Measurements from ENCODE around the gene LTF.

LTF gene

GRCh38 chr3:46469680-46470357, 5.1 kb upstream of the LTF start:
- DNase-seq (ENCODE audit: low read depth, low spot score) = no peak

GRCh38 chr3:46468753-46469600, 4.3 kb upstream of the LTF start:
- no peak for DNase-seq (ENCODE audit: low read depth, low spot score)

DNA sequence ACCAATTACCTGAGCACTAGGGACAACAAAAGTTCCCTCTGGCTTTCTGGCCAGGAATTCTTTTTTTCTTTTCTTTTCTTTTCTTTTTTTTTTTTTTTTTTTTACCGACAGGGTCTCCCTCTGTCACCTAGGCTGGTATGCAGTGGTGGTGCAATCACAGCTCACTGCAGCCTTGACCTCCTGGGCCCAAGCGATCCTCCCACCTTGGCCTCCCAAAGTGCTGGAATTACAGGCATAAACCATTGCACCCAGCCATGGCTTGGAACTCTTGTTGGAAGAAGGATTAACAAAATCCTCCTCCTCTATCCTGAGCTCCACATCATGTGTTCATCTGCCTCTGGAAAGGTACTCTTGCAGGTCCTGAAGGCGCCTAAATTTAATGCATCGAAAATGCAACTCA, 2.9 kb upstream of the LTF start:
- no peak for DNase-seq (ENCODE audit: low read depth, low spot score)

GRCh38 chr3:46466871-46467403, 2.2 kb upstream of the LTF start:
- no peak for DNase-seq (ENCODE audit: low read depth, low spot score)

- no peak for DNase-seq (ENCODE audit: low read depth, low spot score)
These were observed 1.6 kb upstream of the LTF start for GRCh38 chr3:46466273-46466672.

DNA sequence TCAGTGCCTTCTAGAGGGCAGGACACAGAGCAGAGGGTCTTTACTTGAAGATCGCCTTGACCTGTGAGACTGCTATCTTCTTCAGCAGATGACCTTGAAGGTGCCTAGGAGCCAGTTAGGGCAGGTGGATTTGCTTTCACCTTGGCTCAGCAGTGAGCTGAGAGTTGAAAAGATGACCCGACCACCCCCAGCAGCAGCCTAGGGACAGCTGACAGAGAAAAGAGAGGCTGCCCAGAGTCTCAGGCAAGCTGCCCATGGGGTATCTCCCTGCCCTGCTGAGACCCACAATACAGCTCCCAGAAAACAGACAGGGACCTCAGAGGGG, 453 bp upstream of the LTF start:
- DNase-seq (ENCODE audit: low read depth, low spot score) = no peak

- DNase-seq (ENCODE audit: low read depth, low spot score) = no peak
These were observed 850 bp downstream of the LTF start for GRCh38 chr3:46463868-46464241.

DNA sequence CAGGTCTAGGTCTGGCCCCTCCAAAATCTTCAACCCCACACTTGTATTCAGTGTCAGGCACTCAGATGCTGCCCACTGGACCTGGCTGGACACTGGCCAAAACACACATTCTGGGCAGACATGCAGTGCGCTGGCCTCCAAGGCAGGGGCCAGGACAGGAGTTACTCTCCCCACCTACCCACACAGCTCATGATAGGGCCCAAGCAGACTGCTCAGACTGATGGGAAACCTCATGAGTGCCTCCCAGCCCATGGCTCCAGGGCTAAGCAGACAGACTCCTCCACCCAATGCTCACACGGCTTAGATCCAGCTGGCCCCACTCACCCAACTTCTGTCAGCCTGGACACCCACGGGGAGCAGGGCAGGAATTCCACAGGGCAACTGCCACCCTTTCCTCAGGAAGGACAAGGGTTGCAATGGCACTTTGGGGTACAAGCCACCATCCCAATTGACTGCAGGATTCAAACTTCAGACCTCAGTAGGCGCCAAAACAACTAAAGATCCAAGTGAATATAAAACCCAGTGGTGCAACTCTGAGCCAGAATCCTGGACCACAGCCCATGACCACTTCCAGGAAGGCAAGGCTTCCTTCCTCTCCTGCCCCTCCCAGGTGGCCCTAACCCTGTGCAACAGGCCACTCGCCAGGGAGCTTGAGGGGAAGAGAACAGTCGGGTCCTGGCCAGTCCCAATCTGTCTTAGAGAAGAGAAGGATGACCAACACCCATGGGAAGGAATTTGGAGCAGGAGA, 1.4 kb downstream of the LTF start:
- no peak for DNase-seq (ENCODE audit: low read depth, low spot score)

DNA sequence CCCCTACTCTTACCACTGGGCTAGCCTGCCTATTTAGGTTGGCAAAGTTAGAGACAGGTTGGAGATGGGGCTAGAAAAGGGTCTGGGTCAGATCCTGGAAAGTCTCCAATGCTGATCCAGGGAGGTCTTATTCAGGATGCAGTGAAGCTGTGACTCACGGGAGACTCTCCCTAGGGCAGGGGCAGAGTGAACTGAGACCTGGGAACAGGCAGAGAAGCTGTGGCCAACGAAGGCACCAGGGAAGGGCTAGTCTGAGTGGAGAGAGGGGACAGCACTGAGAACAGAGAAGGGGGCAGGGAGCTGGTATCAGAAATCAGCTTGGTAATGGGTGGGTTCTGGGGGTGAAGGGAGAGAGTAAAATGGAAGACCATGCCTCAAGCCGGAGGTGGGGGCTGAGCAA, 2.2 kb downstream of the LTF start:
- no peak for DNase-seq (ENCODE audit: low read depth, low spot score)

DNA sequence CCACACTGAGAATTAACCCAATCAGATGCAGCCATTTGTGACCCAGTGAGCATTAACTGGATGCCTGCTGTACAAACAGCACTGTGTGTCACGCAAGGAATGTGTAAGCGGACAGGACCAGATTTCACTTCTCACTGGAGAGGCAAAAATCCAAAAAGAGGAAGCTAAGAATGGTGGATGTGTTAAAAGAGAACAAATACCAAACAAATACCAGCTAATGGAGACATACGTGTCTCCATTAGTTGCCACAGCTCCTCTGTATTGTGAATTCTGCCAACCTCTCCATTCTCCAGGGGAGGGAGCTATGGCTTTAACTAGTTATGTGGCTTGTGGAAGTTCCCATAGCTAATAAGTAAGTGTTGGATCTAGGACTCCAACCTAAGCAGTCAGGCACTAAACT, 2.6 kb downstream of the LTF start:
- no peak for DNase-seq (ENCODE audit: low read depth, low spot score)

DNA sequence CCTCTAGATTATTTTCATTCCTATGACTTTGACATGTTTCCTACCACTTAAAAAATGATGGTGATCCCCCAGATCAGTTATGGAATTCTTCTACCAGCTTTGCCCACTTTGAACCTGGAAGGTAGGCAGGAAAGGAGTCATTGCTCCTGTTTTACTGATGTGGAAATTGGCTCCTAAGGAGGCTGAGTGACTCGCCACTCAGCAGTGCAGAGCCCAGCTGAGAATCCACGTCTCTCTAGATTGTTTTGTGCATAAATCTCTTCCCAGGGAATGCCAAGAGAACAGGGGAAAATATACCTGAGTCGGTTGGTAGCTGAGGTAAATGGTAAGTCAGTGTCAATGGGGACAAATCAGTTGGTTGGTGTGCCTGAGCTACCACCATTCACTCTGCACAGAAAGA, 4.7 kb downstream of the LTF start:
- DNase-seq (ENCODE audit: low read depth, low spot score) = no peak

- no peak for DNase-seq (ENCODE audit: low read depth, low spot score)
These were observed 8.6 kb downstream of the LTF start for GRCh38 chr3:46456118-46456517.

DNA sequence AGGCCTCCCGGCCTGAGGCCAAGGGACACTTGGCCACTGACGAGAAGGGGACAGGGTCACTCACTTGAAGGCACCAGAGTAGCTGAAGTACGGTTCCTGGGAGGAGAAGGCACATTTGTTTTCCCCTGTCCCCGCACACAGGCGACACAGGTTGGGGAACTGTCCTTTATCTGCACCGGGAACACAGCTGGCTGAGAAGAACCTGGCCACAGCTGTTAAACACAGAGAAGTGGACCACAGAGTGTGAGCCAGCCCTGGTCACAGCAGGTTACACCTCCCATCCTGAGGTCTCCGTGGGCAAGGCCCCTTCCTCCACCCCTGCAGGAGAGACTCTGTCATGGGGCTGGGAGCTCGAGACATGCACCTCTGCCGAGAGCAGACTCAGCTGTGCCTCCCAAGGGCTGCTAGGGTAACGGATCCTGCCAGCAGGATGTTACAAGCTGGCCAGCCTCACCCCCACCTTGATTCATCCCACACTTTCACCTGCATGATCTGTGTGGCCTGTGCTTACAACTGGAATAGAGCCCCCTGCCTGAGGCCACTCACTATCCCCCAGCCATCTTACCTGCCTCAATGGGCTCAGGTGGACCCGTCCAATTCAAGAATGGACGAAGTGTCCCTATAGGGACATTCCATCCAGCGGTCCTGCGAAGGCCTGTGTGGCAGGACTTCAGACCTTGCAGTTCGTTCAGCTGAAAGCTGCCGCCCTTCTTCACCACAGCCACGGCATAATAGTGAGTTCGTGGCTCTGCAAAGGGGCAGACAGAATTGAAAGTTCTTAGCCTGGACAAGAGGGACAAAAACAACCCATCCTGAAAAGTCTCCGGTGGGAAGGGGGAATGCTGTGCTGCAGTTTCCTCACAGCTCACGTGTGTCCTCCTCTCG, 9.2 kb downstream of the LTF start:
- DNase-seq (ENCODE audit: low read depth, low spot score) = no peak

DNA sequence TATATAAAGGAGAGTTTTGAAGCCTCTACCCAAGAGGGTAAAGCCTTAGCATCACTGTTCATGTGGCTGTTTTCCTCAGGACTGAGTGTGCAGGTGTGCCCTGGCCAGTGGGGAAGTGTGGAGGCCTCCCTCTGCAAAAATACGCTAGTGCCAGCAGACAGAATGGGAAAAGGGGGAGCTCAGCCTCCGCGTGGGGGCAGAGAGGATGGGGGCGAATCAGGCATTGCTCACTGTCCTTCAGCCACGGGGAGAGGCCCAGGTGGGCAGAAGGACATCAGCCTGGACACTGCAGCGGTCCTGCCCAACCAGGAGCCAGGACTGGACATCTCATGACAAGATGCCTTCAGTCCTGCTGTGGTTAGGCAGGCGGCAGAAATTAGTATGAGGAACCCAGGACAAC, 10.1 kb downstream of the LTF start:
- no peak for DNase-seq (ENCODE audit: low read depth, low spot score)

DNA sequence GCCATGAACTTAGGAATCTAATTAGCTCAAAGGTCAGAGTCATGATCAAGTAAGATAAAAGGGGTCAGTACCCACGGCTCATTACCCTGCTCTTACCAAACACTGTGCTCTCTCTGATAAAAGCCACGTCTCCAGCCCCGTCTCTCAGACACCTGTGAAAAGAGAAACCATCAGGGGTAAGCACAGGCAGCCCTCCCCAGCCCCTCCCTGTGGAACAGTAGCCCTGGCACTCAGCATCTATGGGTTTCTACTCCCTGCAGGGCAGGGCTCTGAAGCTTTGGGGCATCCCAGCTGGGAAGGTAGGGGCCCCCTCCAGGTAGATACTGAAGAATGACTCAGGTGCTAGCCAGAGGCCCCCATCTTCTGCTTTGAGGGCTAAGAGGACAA, 10.5 kb downstream of the LTF start:
- DNase-seq (ENCODE audit: low read depth, low spot score) = no peak

DNA sequence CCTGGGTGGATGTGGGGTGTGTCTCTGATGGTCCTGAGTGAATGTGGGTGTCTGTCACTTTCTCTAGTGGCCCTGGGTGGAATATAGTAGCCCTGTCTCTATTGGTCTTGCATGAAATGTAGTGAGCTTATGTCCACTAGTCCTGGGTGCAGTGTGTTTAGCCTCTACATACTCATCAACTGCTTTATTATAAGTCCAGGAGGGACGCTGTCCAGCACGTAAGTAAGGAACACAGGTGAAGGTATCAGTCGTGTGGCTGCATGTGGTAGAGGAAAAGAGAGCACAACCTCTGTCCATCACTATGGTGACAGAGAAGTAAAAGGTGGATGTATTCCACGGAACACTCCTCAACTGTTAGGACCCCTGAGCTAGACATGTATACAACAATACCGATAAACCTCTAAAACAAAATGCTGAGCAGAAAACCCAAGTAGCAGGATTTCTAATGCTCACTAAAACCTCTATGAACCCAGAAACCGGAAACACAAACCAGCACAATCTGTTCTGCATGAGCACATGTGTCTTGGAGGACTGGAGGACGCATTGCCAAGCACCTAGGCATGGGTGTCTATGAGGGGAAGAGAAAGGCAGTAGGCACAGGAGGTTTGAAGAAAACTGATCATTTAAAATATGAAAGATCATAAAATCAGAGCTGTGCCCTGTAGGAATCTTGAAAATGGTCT, 11.0 kb downstream of the LTF start:
- DNase-seq (ENCODE audit: low read depth, low spot score) = no peak

GRCh38 chr3:46449755-46450552, 14.8 kb downstream of the LTF start:
- no peak for DNase-seq (ENCODE audit: low read depth, low spot score)

GRCh38 chr3:46448721-46449120, 16.0 kb downstream of the LTF start:
- DNase-seq (ENCODE audit: low read depth, low spot score) = no peak

GRCh38 chr3:46447228-46447985, 17.3 kb downstream of the LTF start:
- no peak for DNase-seq (ENCODE audit: low read depth, low spot score)
